Measurements from ENCODE around the gene GPX5. TPM values are rescaled to one million over a fixed set of nuclear protein-coding genes. Genes with fewer than 3 reads are reported as not detected.

GPX5 gene
- total RNA-seq: not detected

GRCh38 chr6:28525496-28526039 lies at the start of gene GPX5:
Gene GPX5 (plus strand): TSS chr6:28525881. CDS start chr6:28526014, 133 bp downstream.
- no peak for TF ChIP-seq CTCF (IDR thresholded peaks at IDR 0.05)
- Histone ChIP-seq H3K9me3 (no peaks in the 10 kb centered on the region), H3K4me3 (no peak within 1 kb of the TSS), H3K27me3 (no peaks in the 10 kb centered on the region), H3K4me1 (no peaks in the 10 kb centered on the region), H3K27ac (no peak within 1 kb of the TSS), H3K36me3 (no peaks in the 10 kb centered on the region)
- no peak for DNase-seq (ENCODE audit: low spot score)

- no peak for DNase-seq (ENCODE audit: low spot score)
- TF ChIP-seq CTCF (IDR thresholded peaks at IDR 0.05): no peak
- H3K4me1 ChIP-seq: no peaks in the 10 kb centered on the region
- H3K27ac ChIP-seq: no peak overlapping the region
- H3K36me3 ChIP-seq: no peaks in the 10 kb centered on the region
- H3K27me3 ChIP-seq: no peaks in the 10 kb centered on the region
- H3K4me3 ChIP-seq: no peak overlapping the region
- H3K9me3 ChIP-seq: no peaks in the 10 kb centered on the region
Measured at GRCh38 chr6:28478518-28478917, 47.2 kb upstream of the GPX5 start.

- no peak for TF ChIP-seq CTCF (IDR thresholded peaks at IDR 0.05)
- DNase-seq (ENCODE audit: low spot score): no peak
- Histone ChIP-seq H3K4me1 (no peaks in the 10 kb centered on the region), H3K4me3 (no peak overlapping the region), H3K27ac (no peak overlapping the region), H3K27me3 (no peaks in the 10 kb centered on the region), H3K9me3 (no peaks in the 10 kb centered on the region), H3K36me3 (no peaks in the 10 kb centered on the region)
Measured at GRCh38 chr6:28480253-28480932, 45.3 kb upstream of the GPX5 start.

GRCh38 chr6:28485482-28485881 lies 40.2 kb upstream of the GPX5 start:
- no peak for TF ChIP-seq CTCF (IDR thresholded peaks at IDR 0.05)
- no peaks in the 10 kb centered on the region for H3K4me1 ChIP-seq
- H3K36me3 ChIP-seq: no peaks in the 10 kb centered on the region
- H3K9me3 ChIP-seq: no peaks in the 10 kb centered on the region
- DNase-seq (ENCODE audit: low spot score): no peak
- no peaks in the 10 kb centered on the region for H3K27me3 ChIP-seq
- no peak overlapping the region for H3K27ac ChIP-seq
- H3K4me3 ChIP-seq: no peak overlapping the region

GRCh38 chr6:28486533-28486932 lies 39.1 kb upstream of the GPX5 start:
- no peak overlapping the region for H3K4me3 ChIP-seq
- no peaks in the 10 kb centered on the region for H3K36me3 ChIP-seq
- H3K9me3 ChIP-seq: no peaks in the 10 kb centered on the region
- H3K27ac ChIP-seq: no peak overlapping the region
- no peak for DNase-seq (ENCODE audit: low spot score)
- H3K27me3 ChIP-seq: no peaks in the 10 kb centered on the region
- no peak for TF ChIP-seq CTCF (IDR thresholded peaks at IDR 0.05)
- H3K4me1 ChIP-seq: no peaks in the 10 kb centered on the region
